GM23248 (cell line): ENCODE measurements around the gene EFL1.

ENCODE experiments used
- EZH2 ChIP-seq: fragments of 200-600 bp; sonication (generic); IDR thresholded peaks from 2 replicates; pipeline ENCODE4 v1.6.1; 2018; ENCODE audit warnings: antibody characterized with exemption, mild to moderate bottlenecking; ENCODE audit not compliant: insufficient read depth, poor library complexity, severe bottlenecking
- EZH2phosphoT487 ChIP-seq: fragments of 200-600 bp; sonication (generic); IDR thresholded peaks from 2 replicates; pipeline ENCODE4 v1.6.1; 2018; ENCODE audit warnings: antibody characterized with exemption, moderate library complexity, mild to moderate bottlenecking, low read depth; ENCODE audit not compliant: insufficient read depth

DNA sequence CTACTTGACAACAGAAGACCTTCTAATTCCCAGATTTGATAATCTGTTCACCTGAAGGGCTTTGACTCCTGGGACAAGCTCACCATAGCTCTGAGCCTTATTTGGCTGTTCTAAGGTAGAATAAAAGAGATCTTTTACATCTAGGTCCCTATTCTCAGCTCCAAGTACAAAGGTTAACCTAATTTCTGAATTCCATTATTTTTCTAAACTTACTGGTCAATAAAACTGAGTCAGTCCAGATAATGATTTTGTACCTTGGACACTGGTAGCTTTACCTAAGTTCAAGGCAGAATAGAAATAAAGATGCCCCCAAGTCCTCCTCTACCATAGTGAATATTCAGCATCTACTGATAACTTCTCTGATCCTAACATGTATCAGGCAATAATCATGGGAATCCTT is 135.0 kb downstream of the EFL1 start:
- TF ChIP-seq EZH2phosphoT487 (no peak), EZH2 (no peak)
